Measurements from ENCODE around the gene GULP1.

- TF ChIP-seq, protein P1, sequence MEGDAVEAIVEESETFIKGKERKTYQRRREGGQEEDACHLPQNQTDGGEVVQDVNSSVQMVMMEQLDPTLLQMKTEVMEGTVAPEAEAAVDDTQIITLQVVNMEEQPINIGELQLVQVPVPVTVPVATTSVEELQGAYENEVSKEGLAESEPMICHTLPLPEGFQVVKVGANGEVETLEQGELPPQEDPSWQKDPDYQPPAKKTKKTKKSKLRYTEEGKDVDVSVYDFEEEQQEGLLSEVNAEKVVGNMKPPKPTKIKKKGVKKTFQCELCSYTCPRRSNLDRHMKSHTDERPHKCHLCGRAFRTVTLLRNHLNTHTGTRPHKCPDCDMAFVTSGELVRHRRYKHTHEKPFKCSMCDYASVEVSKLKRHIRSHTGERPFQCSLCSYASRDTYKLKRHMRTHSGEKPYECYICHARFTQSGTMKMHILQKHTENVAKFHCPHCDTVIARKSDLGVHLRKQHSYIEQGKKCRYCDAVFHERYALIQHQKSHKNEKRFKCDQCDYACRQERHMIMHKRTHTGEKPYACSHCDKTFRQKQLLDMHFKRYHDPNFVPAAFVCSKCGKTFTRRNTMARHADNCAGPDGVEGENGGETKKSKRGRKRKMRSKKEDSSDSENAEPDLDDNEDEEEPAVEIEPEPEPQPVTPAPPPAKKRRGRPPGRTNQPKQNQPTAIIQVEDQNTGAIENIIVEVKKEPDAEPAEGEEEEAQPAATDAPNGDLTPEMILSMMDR (IDR thresholded peaks at IDR 0.05): no peak
- TF ChIP-seq POLR2AphosphoS5 (IDR thresholded peaks at IDR 0.05): no peak
Measured at GRCh38 chr2:188631037-188631809, 339.5 kb downstream of the GULP1 start.
